IPS-15b (cell line): ENCODE results near the gene MPZL3.

Experiments used
- H3K27me3 ChIP-seq: one replicate; pipeline ENCODE4 v1.6.1; 2013; ENCODE audit warnings: low read length; ENCODE audit not compliant: control insufficient read depth, insufficient read depth
- H3K36me3 ChIP-seq: one replicate; pipeline ENCODE4 v1.6.1; 2013; ENCODE audit warnings: low read length; ENCODE audit not compliant: control insufficient read depth, insufficient read depth
- H3K4me1 ChIP-seq: one replicate; pipeline ENCODE4 v1.6.1; 2013; ENCODE audit warnings: mild to moderate bottlenecking, low read length; ENCODE audit not compliant: control insufficient read depth, insufficient read depth
- H3K4me3 ChIP-seq: one replicate; pipeline ENCODE4 v1.5.1; 2013; ENCODE audit warnings: low read depth, low read length
- H3K9ac ChIP-seq: one replicate; pipeline ENCODE4 v1.6.1; 2013; ENCODE audit warnings: low read depth, mild to moderate bottlenecking, low read length
- H3K9me3 ChIP-seq: one replicate; pipeline ENCODE4 v1.6.1; 2013; ENCODE audit warnings: mild to moderate bottlenecking, low read length; ENCODE audit not compliant: control insufficient read depth, insufficient read depth

Gene MPZL3

DNA sequence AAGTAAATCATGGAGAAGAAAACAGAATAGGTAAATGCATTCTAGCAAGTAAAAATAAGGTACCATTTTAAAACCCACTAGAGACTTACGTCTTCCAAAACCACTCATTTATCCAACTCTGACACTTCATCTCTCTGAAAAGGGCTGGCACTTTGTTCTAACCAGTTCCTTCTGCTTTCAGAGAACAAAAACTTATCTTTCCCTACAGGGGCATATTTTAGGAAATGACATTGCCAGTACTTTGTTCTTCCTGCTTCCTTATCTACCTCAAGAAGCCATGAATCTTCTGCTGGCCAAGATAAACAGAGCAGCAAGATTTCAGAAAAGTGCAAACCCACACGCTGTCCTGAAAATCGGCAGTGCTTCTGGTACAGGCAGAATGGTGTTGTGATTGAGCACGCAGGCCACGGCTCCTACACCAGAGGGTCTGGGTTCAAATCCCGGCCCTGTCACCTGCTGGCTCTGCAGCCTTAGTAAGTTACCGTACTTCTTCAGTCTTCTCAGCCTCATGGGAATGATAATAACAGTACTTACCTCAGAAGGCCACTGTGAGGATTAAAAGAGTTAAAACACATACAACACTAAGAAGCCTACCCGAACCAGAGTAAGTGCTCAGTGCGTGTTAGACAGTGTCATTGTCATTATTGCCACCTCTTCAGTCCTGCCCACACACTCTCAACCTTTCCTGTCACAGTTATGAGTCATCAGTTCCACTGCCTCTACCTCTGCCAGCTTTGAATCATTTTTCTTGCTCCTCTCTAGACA is 11.0 kb downstream of the MPZL3 start:
- Histone ChIP-seq H3K27me3 (peaks cover 2% of the 10 kb centered on the region), H3K4me3 (no peak overlapping the region), H3K4me1 (no peaks in the 10 kb centered on the region), H3K9me3 (no peaks in the 10 kb centered on the region), H3K9ac (no peak overlapping the region), H3K36me3 (no peaks in the 10 kb centered on the region)

DNA sequence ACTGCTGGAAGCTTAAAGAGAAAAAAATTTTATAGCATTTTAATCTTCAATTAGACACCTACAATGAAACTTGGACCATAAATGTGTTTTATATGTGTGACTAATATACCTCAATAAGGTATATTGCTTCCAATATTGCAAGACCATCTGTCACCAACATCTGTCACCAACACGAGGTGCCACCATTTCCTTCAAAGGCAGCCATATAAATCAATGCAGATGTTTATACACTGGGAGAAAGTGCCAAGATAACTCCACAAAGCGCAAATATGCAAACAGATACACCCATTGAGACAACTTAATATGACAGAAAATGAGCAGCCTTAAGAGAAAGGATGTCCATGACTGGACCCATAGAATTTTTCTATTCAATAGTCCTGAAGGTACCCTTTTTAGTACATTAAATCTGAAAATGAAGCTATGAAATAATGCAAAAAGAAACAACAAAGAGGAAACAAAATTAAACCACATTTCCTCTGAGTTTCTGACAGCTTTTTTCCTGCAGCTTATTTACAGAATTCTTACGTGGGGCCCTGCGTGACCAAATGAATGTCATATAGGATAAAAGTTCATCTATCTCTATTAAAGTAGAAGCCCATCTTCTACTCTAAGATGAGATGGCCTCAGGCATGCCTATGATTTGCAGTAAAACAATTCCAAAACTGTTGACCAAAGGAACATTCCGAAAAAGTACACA is 12.5 kb downstream of the MPZL3 start:
- no peaks in the 10 kb centered on the region for H3K9me3 ChIP-seq
- H3K4me3 ChIP-seq: no peak overlapping the region
- H3K4me1 ChIP-seq: no peaks in the 10 kb centered on the region
- no peak overlapping the region for H3K9ac ChIP-seq
- no peaks in the 10 kb centered on the region for H3K36me3 ChIP-seq
- no peaks in the 10 kb centered on the region for H3K27me3 ChIP-seq

DNA sequence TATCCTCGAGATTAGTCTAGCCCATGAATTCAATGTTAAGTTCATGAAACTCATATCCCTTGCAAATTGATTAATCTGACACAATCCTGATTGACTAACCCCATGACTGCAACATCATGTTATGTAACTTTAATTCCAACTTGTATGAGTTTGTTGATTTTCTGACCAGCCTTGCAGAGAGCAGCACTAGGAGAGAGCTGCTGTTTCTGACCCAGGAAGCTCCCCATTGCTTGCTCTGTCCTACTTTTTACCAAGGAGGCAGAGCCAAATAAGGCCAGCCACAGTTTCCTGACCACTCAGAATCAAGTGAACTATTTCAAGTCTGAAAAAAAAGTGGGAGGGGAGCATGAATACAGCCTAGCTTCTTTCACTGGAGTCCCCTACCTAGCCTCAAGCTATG is 13.2 kb downstream of the MPZL3 start:
- no peaks in the 10 kb centered on the region for H3K4me1 ChIP-seq
- H3K36me3 ChIP-seq: no peaks in the 10 kb centered on the region
- H3K9me3 ChIP-seq: no peaks in the 10 kb centered on the region
- no peak overlapping the region for H3K9ac ChIP-seq
- no peak overlapping the region for H3K4me3 ChIP-seq
- H3K27me3 ChIP-seq: no peaks in the 10 kb centered on the region

DNA sequence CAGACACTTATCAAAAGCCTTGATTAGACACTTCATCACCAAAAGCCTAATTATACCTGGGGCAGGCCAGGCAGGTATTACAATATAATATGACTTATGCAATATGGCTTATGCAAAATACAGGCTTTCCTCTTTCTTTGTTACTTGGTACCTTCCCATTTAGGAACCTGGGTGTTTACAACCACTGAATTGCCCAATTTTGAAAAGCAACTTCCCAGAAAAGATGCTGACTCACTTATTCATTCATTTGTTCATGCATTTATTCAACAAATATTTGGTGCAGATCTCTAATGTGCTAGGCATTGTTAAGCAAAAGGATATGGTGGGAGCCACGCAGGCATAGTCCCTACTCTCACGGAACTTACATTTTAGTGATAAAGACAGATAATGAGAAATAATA is 13.7 kb downstream of the MPZL3 start:
- Histone ChIP-seq H3K27me3 (no peaks in the 10 kb centered on the region), H3K4me3 (no peak overlapping the region), H3K9me3 (no peaks in the 10 kb centered on the region), H3K9ac (no peak overlapping the region), H3K36me3 (no peaks in the 10 kb centered on the region), H3K4me1 (no peaks in the 10 kb centered on the region)

DNA sequence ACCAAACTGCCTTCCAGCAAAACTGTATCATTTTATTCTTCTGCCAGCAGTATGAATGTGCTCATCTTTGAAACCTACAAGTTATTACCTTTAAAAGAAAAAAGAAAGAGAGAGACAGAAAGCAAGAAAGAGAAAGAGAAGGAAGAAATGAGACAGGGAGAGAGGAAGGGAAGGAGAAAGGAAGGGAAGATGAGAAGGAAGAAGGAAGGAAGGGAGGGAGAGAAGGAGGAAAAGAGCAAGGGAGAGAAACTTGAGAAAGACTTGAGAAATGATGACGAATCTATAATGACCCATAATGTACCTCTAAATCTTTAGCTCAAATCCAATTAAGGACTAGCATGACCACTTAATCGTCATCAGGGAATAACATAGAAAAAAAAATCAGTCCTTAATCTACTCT is 16.0 kb downstream of the MPZL3 start:
- H3K4me3 ChIP-seq: no peak overlapping the region
- no peaks in the 10 kb centered on the region for H3K27me3 ChIP-seq
- no peak overlapping the region for H3K9ac ChIP-seq
- H3K4me1 ChIP-seq: peaks cover 3% of the 10 kb centered on the region
- H3K9me3 ChIP-seq: no peaks in the 10 kb centered on the region
- H3K36me3 ChIP-seq: no peaks in the 10 kb centered on the region

DNA sequence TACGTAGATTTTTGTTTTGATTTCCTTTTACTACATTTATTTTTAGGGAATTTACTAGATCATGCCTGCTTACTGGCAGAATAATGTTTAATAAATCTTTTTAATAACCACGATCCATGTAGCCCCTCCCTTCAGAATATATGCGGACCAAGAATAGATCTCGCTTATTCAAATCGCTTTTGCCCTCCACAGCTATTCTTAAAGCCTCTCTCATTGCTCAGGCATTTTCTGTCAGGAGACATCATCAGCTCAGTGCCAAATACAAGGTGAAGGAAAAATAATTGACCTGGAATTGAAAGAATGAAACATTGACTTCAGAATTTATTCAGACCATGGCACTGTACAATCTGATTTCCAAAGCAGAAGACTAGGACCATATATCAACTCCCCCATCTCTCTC is 17.3 kb downstream of the MPZL3 start:
- Histone ChIP-seq H3K9me3 (no peaks in the 10 kb centered on the region), H3K27me3 (no peaks in the 10 kb centered on the region), H3K36me3 (no peaks in the 10 kb centered on the region), H3K9ac (no peak overlapping the region), H3K4me1 (peaks cover 3% of the 10 kb centered on the region), H3K4me3 (no peak overlapping the region)

DNA sequence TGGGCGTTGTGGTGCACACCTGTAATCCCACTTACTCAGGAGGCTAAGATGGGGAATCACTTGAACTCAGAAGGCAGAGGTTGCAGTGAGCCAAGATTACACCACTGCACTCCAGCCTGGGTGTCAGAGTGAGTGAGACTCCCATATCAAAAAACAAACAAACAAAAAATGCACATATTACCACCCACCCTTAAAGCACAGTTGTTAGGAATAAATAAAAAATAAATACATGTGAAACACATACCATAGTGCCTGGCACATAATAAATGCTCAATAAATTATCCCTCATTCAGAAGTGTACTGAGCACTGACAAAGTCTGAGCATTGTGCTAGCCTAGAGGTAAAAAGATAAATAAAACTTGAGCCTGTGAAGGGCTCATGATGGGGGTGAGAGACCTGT is 18.3 kb downstream of the MPZL3 start:
- Histone ChIP-seq H3K9me3 (no peaks in the 10 kb centered on the region), H3K36me3 (no peaks in the 10 kb centered on the region), H3K9ac (no peak overlapping the region), H3K4me3 (no peak overlapping the region), H3K4me1 (peaks cover 3% of the 10 kb centered on the region), H3K27me3 (no peaks in the 10 kb centered on the region)

DNA sequence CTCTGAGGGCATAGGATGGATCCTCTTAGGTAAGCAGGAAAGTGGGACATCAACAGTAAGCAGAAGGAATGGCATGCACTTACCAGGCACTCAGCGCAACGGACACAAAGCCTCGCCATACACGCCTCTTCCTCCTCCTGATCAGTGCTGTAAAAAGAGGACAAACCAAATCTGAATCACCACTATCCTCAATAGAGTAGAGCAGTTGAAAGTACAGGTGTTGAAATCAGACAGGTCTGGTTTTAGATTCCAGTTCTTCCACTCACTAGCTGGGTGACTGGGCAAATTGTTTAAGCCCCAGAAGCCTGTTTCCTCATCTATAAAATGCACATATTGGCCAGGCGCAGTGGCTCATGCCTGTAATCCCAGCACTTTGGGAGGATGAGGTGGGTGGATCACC is 18.8 kb downstream of the MPZL3 start:
- no peaks in the 10 kb centered on the region for H3K36me3 ChIP-seq
- H3K9ac ChIP-seq: no peak overlapping the region
- H3K4me3 ChIP-seq: no peak overlapping the region
- peaks cover 3% of the 10 kb centered on the region for H3K4me1 ChIP-seq
- H3K27me3 ChIP-seq: no peaks in the 10 kb centered on the region
- no peaks in the 10 kb centered on the region for H3K9me3 ChIP-seq

DNA sequence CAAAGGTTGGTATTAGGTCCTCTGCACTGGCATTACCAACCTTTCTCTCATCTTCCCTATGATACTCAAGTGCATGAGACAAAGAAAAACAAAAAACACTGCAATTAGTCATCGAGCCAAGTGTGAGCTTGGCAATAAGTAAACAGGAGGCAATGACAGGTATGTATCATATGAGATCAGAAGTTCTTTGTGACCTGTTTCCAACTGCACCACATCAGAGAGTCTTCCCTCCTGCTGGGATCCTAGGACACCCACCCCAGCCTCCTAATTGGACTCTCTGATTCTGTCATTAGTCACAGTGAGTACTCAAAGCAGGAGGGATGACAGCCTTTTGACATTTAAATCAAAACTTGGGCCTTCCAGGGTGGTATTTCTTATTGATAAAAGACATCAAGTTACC is 19.5 kb downstream of the MPZL3 start:
- Histone ChIP-seq H3K9ac (no peak overlapping the region), H3K9me3 (no peaks in the 10 kb centered on the region), H3K36me3 (no peaks in the 10 kb centered on the region), H3K27me3 (no peaks in the 10 kb centered on the region), H3K4me3 (no peak overlapping the region), H3K4me1 (peaks cover 3% of the 10 kb centered on the region)

DNA sequence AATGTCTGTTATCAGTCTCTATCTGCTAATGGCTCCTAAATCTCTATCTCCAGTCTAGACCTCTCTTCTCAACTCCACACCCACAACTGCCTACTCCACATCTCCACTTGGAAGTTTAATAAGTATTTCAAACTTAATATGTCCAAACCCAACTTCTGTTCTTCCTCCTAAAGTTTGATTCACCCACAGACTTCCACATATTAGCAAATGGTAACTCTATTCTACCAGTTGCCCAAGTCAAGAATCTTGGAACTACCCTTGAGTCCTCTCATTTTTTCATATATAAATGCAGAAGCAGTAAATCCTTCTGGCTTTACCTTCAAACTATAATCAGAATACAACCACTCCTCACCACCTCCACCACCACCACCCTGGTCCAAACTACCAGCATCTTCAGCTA is 20.7 kb downstream of the MPZL3 start:
- no peak overlapping the region for H3K9ac ChIP-seq
- H3K36me3 ChIP-seq: no peaks in the 10 kb centered on the region
- H3K4me1 ChIP-seq: peaks cover 3% of the 10 kb centered on the region
- no peaks in the 10 kb centered on the region for H3K27me3 ChIP-seq
- H3K9me3 ChIP-seq: no peaks in the 10 kb centered on the region
- no peak overlapping the region for H3K4me3 ChIP-seq

DNA sequence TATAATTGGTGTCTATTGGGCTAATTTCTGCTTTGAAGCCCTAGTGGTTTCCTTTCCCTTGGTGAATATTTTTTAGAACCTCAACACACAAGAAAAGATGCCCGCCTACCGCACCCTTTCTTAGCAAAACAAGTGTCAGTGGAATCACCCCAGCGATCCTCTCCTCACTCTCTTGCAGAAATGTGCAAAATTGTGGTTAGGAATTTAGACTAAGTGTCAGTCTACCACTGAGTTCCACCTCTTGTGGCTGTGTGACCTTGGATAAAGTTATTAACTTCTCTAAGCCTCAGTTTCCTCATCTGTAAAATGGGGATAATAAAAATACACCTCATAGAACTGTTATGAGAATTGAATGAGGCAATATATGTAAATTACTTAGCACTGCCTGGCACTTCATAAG is 22.1 kb downstream of the MPZL3 start:
- no peaks in the 10 kb centered on the region for H3K9me3 ChIP-seq
- peaks cover 3% of the 10 kb centered on the region for H3K4me1 ChIP-seq
- no peak overlapping the region for H3K9ac ChIP-seq
- no peak overlapping the region for H3K4me3 ChIP-seq
- no peaks in the 10 kb centered on the region for H3K27me3 ChIP-seq
- H3K36me3 ChIP-seq: no peaks in the 10 kb centered on the region

DNA sequence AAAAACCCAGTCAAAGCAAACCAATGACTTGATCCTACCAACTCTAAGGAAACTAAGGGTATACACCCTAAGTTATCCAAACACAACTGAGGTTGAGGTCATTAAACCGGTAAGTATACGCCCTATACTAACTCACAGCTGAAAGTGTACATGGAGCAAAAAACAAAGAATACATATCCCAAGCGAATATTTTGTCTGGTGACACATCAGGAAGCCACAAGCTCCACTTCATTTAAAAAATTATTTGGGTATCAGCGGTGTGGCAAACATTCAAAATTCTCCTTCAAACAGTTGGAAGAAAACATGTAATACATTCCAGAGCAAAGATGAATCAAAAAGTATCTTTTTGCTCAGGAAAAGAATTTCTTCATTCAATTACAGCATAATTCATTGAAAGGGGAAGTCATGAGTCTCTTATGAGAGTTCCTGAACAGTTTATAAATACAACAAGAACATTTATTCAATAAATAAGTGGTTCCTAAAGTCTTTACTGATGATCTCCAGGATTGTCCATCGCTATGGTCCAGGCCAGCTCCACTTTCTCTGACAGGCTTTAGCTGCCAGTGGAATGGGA is 22.8 kb downstream of the MPZL3 start:
- no peak overlapping the region for H3K9ac ChIP-seq
- H3K4me1 ChIP-seq: peaks cover 3% of the 10 kb centered on the region
- no peaks in the 10 kb centered on the region for H3K36me3 ChIP-seq
- H3K4me3 ChIP-seq: no peak overlapping the region
- H3K27me3 ChIP-seq: no peaks in the 10 kb centered on the region
- no peaks in the 10 kb centered on the region for H3K9me3 ChIP-seq
